OCI-LY1 (cell line): Measurements from ENCODE around the gene CUX1.

Source experiments
- EZH2 ChIP-seq: fragments of 200-600 bp; sonication (generic), shearing (Covaris generic); IDR thresholded peaks from 2 replicates; pipeline ENCODE4 v1.8.0; 2017; ENCODE audit warnings: borderline replicate concordance, mixed run types, mild to moderate bottlenecking, antibody characterized with exemption, low read length, moderate library complexity, mixed read lengths
- TF ChIP-seq, protein P1 (sequence below): fragments of 200-600 bp; sonication (generic), shearing (Covaris generic); IDR thresholded peaks from 2 replicates; pipeline ENCODE4 v1.5.1; 2017; ENCODE audit warnings: mild to moderate bottlenecking, antibody characterized with exemption, low read length, moderate library complexity, mixed read lengths

DNA sequence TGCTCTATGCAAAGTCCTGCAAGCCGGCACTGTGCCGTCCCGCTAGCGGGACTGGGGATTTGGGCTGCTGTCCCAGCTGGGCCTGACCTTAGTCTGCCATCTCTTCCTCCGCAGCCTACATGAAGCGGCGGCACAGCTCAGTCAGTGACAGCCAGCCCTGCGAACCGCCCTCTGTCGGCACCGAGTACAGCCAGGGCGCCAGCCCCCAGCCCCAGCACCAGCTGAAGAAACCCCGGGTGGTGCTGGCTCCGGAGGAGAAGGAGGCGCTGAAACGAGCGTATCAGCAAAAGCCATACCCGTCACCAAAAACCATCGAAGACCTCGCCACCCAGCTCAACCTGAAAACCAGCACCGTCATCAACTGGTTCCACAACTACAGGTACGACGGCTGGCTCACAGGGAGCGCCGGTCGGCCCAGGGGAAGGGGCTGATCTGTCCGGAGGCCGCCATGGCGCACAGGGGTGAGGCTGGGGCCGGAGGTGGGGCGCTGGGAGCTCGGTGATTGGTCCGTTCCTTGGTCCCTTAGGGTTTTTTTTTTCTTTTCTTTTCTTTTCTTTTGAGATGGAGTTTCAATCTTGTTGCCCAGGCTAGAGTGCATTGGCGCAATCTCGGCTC lies 421.9 kb downstream of the CUX1 start:
- TF ChIP-seq EZH2: no peak
- TF ChIP-seq, protein P1, sequence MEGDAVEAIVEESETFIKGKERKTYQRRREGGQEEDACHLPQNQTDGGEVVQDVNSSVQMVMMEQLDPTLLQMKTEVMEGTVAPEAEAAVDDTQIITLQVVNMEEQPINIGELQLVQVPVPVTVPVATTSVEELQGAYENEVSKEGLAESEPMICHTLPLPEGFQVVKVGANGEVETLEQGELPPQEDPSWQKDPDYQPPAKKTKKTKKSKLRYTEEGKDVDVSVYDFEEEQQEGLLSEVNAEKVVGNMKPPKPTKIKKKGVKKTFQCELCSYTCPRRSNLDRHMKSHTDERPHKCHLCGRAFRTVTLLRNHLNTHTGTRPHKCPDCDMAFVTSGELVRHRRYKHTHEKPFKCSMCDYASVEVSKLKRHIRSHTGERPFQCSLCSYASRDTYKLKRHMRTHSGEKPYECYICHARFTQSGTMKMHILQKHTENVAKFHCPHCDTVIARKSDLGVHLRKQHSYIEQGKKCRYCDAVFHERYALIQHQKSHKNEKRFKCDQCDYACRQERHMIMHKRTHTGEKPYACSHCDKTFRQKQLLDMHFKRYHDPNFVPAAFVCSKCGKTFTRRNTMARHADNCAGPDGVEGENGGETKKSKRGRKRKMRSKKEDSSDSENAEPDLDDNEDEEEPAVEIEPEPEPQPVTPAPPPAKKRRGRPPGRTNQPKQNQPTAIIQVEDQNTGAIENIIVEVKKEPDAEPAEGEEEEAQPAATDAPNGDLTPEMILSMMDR: no peak
